AG10803 (cell line): Measurements from ENCODE around the gene UST.

ENCODE experiments used
- DNase-seq: peaks from one replicate; pipeline ENCODE4 v3.0.0; 2010; ENCODE audit warnings: low read depth
- H3K4me3 ChIP-seq: 2 replicates; pipeline ENCODE4 v1.5.1; 2011; ENCODE audit warnings: mild to moderate bottlenecking, low read length, control low read depth
- TF ChIP-seq, protein P1 (sequence below): conservative IDR thresholded peaks from 2 replicates; pipeline ENCODE4 v1.5.1; 2011; ENCODE audit warnings: mild to moderate bottlenecking, low read length, control low read depth, inconsistent platforms

UST gene

GRCh38 chr6:148817689-148818088, 70.9 kb downstream of the UST start:
- TF ChIP-seq, protein P1, sequence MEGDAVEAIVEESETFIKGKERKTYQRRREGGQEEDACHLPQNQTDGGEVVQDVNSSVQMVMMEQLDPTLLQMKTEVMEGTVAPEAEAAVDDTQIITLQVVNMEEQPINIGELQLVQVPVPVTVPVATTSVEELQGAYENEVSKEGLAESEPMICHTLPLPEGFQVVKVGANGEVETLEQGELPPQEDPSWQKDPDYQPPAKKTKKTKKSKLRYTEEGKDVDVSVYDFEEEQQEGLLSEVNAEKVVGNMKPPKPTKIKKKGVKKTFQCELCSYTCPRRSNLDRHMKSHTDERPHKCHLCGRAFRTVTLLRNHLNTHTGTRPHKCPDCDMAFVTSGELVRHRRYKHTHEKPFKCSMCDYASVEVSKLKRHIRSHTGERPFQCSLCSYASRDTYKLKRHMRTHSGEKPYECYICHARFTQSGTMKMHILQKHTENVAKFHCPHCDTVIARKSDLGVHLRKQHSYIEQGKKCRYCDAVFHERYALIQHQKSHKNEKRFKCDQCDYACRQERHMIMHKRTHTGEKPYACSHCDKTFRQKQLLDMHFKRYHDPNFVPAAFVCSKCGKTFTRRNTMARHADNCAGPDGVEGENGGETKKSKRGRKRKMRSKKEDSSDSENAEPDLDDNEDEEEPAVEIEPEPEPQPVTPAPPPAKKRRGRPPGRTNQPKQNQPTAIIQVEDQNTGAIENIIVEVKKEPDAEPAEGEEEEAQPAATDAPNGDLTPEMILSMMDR: no peak
- no peak overlapping the region for H3K4me3 ChIP-seq
- DNase-seq: no peak

DNA sequence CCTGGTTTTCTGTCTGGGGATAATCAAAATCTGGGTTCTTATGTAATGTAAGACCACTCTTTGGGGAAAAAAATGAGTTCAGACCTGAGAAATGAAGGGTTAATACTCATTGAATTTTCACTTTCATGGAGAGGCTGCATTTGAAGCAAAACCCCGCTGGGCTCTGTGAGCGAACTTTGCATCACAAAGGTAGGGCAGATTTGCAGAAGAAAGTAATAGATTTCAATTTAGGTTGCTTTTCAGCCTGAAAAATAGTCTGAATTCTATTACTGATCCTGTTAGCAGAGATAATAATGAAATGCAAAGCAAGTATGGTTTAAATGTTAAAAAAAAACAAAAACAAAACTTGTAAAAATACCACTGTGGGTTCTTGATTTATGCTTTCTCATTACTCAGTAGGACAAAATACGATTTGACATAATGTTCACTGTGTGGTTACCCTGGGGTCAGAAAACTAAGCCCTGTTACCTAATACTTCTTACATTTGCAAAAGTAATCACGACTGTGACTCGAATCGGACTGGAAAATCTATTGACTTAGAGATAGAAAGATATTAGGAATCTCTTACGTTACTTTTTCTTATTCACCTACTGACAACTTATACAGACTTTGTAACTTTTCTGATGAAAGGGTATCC, 72.2 kb downstream of the UST start:
- TF ChIP-seq, protein P1: no peak
- no peak for DNase-seq
- no peak overlapping the region for H3K4me3 ChIP-seq

GRCh38 chr6:148819852-148820251, 73.0 kb downstream of the UST start:
- no peak overlapping the region for H3K4me3 ChIP-seq
- DNase-seq: no peak
- TF ChIP-seq, protein P1: no peak

GRCh38 chr6:148822819-148823218, 76.0 kb downstream of the UST start:
- DNase-seq: no peak
- no peak overlapping the region for H3K4me3 ChIP-seq
- TF ChIP-seq, protein P1: no peak

DNA sequence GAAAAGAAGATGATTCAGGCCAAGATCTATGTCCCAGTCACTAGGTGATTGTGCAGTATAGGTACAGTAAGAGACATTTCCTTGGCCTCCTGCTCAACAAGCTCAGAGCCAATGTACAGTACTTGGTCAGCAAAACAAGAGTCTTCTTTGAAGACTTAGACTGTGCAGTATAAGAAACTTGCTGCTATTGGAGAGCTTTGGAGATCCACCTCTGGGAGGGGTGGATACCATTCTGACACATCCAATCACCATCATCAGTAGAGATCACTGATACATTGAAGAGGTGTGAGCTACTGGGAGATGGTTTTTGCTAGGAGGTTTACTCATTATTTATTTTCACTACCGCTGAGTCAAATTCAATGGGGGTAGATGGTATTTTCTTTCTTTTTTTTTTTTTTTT, 77.5 kb downstream of the UST start:
- H3K4me3 ChIP-seq: no peak overlapping the region
- no peak for DNase-seq
- TF ChIP-seq, protein P1: no peak

GRCh38 chr6:148824960-148825359, 78.1 kb downstream of the UST start:
- no peak for DNase-seq
- TF ChIP-seq, protein P1: no peak
- no peak overlapping the region for H3K4me3 ChIP-seq

- no peak overlapping the region for H3K4me3 ChIP-seq
- DNase-seq: no peak
- TF ChIP-seq, protein P1: no peak
Observed at GRCh38 chr6:148825492-148825891, 78.7 kb downstream of the UST start.
